ENCODE measurements around the gene TMEM131L. TPM values are rescaled to one million over a fixed set of nuclear protein-coding genes. Genes with fewer than 3 reads are reported as not detected.

The TMEM131L gene
- total RNA-seq, 1 experiment from 2014 or later: 61.3 TPM

DNA sequence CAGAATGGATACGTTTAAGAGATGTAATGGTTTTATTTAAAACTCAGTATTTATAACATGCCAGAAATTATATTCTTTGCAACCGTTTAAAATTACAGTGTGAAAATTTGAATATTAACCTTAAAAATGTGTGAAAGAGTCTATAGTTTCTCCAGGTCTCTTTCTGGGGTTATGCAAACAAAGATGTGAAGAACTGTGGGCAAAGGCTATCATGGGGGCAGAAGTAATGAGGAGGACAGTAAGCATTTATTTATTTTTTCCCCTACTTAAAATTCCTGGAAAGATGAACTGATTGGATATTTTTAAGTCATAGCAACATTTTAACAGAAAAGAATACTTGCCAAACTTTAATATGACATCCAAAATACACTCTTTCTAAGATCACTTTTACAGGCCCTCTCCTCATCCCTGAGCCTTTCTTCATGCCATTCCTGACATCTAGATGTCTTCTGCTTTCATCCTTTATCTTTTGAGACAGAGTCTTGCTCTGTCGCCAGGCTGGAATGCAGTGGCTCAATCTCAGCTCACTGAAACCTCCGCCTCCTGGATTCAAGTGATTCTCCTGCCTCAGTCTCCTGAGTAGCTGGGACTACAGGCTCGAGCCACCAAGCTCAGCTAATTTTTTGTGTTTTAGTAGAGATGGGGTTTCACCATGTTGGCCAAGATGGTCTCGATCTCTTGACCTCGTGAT, 46.1 kb downstream of the TMEM131L start:
- H3K36me3 ChIP-seq: peaks cover 18% of the 10 kb centered on the region
- H3K27me3 ChIP-seq: no peaks in the 10 kb centered on the region
- no peaks in the 10 kb centered on the region for H3K9me3 ChIP-seq (replicated peaks)
- H3K4me3 ChIP-seq: no peak overlapping the region
- no peak for DNase-seq
- H3K27ac ChIP-seq: peak overlapping the region; percentile 93
- peaks cover 41% of the 10 kb centered on the region for H3K4me1 ChIP-seq

DNA sequence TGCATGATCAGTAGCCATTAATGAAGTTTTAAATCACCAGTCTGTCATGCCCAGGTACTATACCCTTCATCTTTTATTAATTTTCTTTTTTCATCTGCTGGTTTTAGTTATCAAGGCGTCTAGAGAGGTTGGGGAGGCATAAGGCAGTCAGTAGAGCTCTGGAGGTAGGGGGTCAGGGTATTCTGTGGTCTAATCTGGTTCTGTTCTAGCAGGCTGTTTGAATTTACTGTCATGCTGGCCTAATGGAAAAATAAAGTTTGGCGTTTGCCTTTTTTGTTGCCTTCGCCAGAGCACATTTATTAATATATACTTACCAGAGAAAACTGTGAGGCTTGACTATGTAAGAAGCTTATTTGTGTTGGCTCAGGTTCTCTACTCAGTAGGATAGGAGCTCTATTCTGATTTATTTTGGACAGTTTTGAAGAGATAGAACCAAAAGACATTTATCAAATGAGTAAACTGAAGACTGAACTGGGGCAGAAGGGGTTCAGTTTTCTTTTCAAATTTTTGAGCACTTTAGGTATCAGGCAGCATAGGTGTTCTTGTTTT, 46.9 kb downstream of the TMEM131L start:
- Histone ChIP-seq H3K4me1 (peaks cover 42% of the 10 kb centered on the region), H3K27ac (peak overlapping the region; percentile 93)

DNA sequence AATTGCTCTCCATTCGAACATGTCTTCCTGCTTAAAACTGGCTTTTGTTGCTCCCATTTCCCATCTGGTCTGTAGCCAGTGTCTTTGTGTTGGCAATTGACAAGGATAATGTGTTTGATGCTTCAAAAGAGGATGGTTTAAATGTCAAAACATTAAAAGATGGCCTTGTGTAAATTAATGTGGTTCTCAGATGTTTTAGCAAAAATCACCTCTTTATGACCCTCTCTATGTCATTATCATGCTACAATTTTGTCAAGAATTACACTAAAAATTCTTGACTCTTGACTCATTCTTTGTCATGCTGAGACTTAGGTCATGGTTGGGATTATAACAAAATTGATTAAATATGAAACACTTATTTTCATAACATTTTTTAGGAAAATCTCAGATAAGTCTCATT, 47.4 kb downstream of the TMEM131L start:
- Histone ChIP-seq H3K9me3 (replicated peaks) (no peaks in the 10 kb centered on the region), H3K27ac (peak overlapping the region; percentile 93)

More for the DNA sequence above, 46.9 kb downstream of the TMEM131L start:
- peaks cover 12% of the 10 kb centered on the region for H3K36me3 ChIP-seq
- no peaks in the 10 kb centered on the region for H3K9me3 ChIP-seq (replicated peaks)
- no peak for DNase-seq
- H3K27me3 ChIP-seq: no peaks in the 10 kb centered on the region
- H3K4me3 ChIP-seq: no peak overlapping the region

DNA sequence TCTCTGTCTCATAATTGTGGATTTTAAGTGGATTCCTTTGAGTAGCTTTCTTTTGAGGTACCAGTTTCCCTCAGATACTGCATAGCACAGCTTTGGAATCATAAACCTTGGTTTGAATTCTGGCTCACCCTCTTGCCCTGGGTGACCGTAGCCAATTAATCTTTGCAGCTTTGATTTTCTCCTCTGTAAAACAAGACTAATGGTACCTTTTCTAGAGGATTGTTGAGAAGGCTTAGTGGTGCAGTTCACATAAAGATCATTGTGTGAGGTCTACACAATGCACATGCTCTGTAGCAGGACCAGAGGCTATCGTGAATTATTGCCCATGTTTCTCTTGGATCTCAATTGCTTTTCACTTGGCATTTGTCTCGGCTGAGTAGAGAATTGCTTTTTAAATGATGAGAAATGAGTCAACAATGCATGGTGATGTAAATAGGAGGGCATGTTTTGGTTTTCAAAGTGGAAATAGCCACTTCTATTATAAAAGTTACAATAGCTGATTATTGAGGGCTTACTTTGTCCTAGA, 47.9 kb downstream of the TMEM131L start:
- Histone ChIP-seq H3K27ac (peak overlapping the region; percentile 93), H3K9me3 (replicated peaks) (no peaks in the 10 kb centered on the region), H3K4me1 (peaks cover 52% of the 10 kb centered on the region), H3K27me3 (no peaks in the 10 kb centered on the region), H3K4me3 (no peak overlapping the region), H3K36me3 (peaks cover 7% of the 10 kb centered on the region; the same call in 1 of the 2 replicates)
- peak; percentile 67 to 84 for DNase-seq

More for the DNA sequence above, 47.4 kb downstream of the TMEM131L start:
- Histone ChIP-seq H3K4me3 (no peak overlapping the region), H3K4me1 (peaks cover 48% of the 10 kb centered on the region), H3K36me3 (peaks cover 11% of the 10 kb centered on the region), H3K27me3 (no peaks in the 10 kb centered on the region)
- DNase-seq: no peak

DNA sequence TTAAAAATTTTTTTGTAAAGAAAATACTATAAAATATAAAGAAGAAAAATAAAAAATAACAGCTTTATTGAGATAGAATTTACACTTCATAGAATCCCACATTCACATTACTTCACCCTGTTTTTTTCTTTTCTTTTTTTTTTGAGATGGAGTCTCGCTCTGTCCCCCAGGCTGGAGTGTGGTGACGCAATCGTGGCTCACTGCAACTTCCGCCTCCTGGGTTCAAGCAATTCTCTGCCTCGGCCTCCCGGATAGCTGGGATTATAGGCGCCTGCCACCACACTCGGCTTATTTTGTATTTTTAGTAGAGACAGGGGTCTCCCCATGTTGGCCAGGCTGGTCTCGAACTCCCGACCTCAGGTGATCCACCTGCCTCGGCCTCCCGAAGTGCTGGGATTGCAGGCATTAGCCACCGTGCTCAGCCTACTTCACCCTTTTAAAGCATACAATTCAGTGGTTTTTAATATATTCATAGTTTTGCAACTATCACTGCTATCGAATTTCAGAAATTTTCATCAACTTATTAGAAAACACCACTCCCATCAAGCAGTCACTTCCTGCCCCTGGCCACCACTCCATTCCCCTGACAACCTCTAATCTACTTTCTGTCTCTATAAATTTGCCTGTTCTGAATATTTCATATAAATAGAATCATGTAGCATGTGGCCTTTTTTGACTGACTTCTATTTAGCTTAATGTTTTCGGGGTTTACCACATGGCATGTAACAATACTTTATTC, 48.7 kb downstream of the TMEM131L start:
- Histone ChIP-seq H3K4me3 (no peak overlapping the region), H3K4me1 (peaks cover 55% of the 10 kb centered on the region), H3K27ac (peak overlapping the region; percentile 93), H3K27me3 (no peaks in the 10 kb centered on the region), H3K9me3 (replicated peaks) (no peaks in the 10 kb centered on the region), H3K36me3 (peaks cover 7% of the 10 kb centered on the region; the same call in 1 of the 2 replicates)
- no peak for DNase-seq

DNA sequence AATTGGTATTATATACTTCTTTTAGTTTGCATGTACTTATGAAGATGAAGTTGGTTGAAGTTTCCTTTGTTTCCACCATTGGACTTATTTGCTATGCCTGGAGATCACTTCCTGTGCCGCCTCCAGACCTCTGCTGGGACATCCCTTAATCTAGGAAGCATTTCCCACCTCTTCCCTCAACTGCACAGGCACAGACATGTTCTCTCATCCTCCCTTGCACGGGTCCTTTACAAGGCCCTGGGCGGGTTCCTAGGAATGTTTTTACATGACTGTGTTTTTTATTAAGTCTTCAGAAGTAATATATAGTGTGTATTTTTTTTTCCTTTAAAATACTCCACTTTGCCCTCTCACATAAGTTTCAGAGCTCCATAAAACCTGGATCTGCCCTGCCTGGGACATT, 51.0 kb downstream of the TMEM131L start:
- H3K27me3 ChIP-seq: no peaks in the 10 kb centered on the region
- no peak overlapping the region for H3K4me3 ChIP-seq
- no peak for DNase-seq
- peaks cover 63% of the 10 kb centered on the region for H3K4me1 ChIP-seq
- no peak overlapping the region for H3K27ac ChIP-seq
- H3K36me3 ChIP-seq: 0 out of 2 replicates have a peak, but pooled peaks cover 2% of the 10 kb centered on the region
- H3K9me3 ChIP-seq (replicated peaks): no peaks in the 10 kb centered on the region

DNA sequence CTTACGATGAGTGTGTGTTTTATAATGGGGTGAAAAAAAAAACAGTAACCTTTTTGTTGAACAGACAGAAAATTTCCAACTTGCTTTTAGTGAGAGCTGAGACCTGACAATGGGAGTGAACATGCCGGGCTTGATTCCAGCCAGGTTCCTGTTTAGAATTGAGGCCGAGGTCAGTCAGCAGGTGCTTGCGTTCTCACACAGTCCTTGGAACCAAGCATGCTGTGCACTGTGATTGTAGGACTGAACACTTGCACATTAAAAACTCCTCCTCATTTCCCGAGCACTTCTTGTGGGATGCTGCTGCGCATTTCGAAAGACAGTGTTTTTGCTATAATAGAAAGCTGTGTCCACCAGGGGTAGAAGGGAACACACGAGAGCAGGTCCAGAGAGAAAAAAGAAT, 51.8 kb downstream of the TMEM131L start:
- DNase-seq: no peak
- Histone ChIP-seq H3K27ac (no peak overlapping the region), H3K4me1 (peaks cover 63% of the 10 kb centered on the region), H3K9me3 (replicated peaks) (no peaks in the 10 kb centered on the region), H3K4me3 (no peak overlapping the region), H3K36me3 (0 out of 2 replicates have a peak, but pooled peaks cover 2% of the 10 kb centered on the region), H3K27me3 (no peaks in the 10 kb centered on the region)

DNA sequence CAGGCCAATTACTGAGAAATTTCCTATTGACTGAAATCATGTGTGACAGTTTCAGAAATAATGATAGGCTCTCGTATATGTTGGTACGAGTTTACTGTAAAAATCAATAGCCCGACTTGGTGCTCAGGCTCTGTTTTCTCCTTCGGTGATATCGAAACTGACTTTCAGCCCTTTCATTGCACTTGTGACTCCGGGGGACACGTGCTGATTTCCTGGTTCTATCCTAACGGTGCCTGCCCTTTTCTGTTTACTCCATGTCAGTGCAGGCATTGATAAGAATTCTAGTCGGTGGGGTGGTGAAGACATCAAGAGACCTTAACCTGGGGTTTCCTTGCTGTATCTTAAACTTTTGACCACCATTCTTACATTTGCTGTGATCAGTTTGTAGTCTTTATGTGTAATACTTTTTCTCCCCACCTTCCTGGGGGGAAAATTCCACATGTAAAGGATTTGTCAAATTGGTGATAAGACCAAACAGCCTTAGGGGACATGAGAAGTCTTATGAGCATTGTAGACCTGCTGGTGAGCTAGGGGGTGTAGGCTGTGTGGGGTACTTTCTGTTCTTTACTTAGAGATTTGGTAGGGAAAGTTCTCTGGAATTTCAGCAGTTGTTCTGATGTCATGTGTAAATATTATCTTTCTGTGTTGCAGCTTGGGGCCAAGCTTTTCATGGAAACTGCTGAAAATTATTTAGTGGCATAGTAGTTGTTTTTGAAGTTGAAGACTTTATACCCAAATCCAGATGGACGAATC, 52.7 kb downstream of the TMEM131L start:
- Histone ChIP-seq H3K4me3 (no peak overlapping the region), H3K36me3 (0 out of 2 replicates have a peak, but pooled peaks cover 2% of the 10 kb centered on the region), H3K4me1 (peaks cover 63% of the 10 kb centered on the region), H3K9me3 (replicated peaks) (no peaks in the 10 kb centered on the region), H3K27ac (peak overlapping the region; percentile 91), H3K27me3 (no peaks in the 10 kb centered on the region)
- DNase-seq: no peak

DNA sequence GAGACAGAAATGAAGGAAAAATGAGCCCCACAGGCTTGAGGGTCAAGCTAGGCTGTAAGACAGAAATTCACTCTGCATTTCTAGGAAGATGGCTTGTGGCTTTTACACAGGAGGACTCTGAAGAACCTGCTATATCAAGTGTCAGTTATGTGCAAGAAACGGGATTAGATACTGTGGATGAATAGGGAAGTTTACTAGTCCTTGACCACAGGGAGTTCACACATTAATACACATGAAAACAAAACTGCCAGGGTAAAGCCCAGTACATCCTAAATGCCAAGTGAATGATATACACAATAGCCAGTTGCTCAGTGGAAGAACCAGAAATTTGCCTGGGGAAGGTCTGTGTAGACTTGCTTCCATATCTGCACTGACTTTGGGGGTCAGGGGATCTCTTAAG, 53.5 kb downstream of the TMEM131L start:
- Histone ChIP-seq H3K4me3 (no peak overlapping the region), H3K9me3 (replicated peaks) (no peaks in the 10 kb centered on the region), H3K4me1 (peaks cover 68% of the 10 kb centered on the region), H3K27me3 (no peaks in the 10 kb centered on the region), H3K27ac (peak overlapping the region; percentile 91), H3K36me3 (0 out of 2 replicates have a peak, but pooled peaks cover 2% of the 10 kb centered on the region)
- peak; percentile 41 to 83 for DNase-seq

DNA sequence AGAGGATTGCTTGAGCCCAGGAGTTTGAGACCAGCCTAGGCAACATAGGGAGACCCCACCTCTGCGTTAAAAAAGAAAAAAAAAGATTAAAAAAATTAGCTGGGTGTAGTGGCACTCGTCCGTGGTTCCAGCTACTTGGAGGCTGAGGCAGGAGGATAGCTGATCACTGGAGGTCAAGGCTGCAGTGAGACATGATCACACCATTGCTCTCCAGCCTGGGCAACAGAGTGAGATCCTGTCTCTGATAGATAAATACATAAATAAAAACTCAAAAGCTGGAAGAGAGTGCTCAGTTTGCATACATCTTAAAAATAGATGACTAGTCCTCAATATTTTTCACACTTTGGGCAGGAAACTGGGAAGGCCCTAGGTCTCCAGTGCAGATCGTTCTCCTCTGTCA, 54.1 kb downstream of the TMEM131L start:
- Histone ChIP-seq H3K4me1 (peaks cover 68% of the 10 kb centered on the region), H3K4me3 (no peak overlapping the region), H3K36me3 (0 out of 2 replicates have a peak, but pooled peaks cover 2% of the 10 kb centered on the region), H3K27me3 (no peaks in the 10 kb centered on the region), H3K9me3 (replicated peaks) (no peaks in the 10 kb centered on the region), H3K27ac (peak overlapping the region; percentile 91)
- DNase-seq: no peak

DNA sequence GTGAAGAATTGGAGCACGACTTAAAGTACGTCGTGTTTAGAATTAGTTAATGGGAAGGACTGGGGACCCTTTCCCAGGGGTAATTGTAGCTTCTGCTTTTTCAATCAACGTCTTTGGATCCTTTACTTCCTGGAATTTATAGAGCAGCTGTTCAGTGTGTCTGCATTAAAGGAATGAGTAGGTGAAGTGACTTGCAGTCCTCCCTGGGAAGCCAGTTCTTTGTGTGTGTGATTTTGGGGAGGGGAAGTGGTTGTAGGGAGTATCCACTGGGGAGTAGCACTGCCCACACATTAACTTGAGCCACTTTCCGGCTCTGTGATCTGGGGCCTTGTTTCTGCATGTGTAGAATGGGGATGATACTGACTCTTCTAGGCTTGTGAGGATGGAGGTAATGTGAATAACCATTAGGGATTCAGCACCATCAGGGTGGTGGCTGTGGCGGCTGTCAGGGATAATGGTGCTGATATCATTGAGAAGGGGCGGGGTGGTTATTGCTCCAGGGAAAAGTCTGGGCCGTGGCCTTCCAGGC, 54.7 kb downstream of the TMEM131L start:
- peak; percentile 85 to 92 for DNase-seq
- 0 out of 2 replicates have a peak, but pooled peaks cover 2% of the 10 kb centered on the region for H3K36me3 ChIP-seq
- no peaks in the 10 kb centered on the region for H3K9me3 ChIP-seq (replicated peaks)
- H3K27ac ChIP-seq: peak overlapping the region; percentile 91
- no peaks in the 10 kb centered on the region for H3K27me3 ChIP-seq
- peaks cover 65% of the 10 kb centered on the region for H3K4me1 ChIP-seq
- H3K4me3 ChIP-seq: no peak overlapping the region

DNA sequence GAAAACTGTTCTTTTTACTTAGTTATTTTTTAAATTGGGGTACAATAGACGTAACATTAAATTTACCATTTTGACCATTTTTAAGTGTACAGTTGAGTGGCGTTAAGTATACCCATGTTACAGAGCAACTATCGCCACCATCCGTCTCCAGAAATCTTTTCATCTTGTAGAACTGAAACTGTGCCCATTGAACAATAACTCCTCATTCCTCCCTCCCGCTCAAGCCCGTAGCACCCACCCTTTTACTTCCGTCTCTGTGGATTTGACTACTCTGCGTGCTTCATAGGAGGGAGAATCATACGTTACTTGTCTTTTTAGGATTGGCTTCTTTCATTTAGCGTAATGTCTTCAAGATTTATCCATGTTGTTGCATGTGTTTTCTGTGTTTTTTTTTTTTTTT, 55.3 kb downstream of the TMEM131L start:
- peak overlapping the region; percentile 15; the same call in 1 of the 2 replicates for H3K4me3 ChIP-seq
- DNase-seq: no peak
- peak overlapping the region; percentile 91 for H3K27ac ChIP-seq
- H3K27me3 ChIP-seq: no peaks in the 10 kb centered on the region
- 0 out of 2 replicates have a peak, but pooled peaks cover 1% of the 10 kb centered on the region for H3K36me3 ChIP-seq
- no peaks in the 10 kb centered on the region for H3K9me3 ChIP-seq (replicated peaks)
- H3K4me1 ChIP-seq: peaks cover 65% of the 10 kb centered on the region

DNA sequence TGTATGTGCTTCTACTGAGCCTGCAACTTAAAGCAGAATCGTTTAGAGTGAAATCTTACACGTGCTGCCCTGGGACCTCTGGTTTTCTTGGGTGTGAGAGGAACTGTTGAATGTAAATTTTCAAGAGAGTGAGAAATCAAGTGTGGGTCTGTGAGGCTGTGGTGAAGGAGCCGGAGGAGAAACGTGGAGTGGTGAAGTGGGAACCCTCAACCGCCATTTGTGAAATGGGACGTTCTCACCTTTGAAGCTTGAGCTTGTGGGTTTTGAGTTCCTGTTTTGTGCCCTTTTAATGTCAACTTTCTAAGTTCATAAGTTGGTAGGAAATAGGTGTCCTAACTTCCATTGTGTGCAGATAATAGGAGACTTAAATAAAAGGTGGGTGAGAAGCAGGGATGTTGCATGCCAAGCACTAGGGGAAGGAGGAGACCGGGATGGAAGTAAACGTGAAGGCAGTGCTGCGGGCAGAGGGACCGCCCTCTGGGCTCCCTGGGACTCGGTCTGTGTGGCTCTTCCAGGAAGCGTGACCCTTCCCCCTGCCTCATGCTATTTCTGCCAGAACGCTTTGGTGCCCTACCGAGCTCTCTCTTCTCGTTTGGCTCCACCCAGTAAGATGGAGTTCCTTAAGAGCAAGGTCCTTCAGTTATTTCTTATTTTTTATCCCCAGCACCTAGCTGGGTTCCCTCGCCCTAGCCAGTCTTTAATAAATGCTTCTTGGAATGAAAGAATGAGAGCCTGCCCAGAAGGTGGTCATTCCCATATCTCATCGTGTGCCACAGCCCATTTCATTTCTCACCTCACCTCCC, 56.0 kb downstream of the TMEM131L start:
- H3K27me3 ChIP-seq: no peaks in the 10 kb centered on the region
- no peaks in the 10 kb centered on the region for H3K36me3 ChIP-seq
- H3K4me1 ChIP-seq: peaks cover 65% of the 10 kb centered on the region
- H3K4me3 ChIP-seq: no peak overlapping the region; the same call in 1 of the 2 replicates
- no peak for DNase-seq
- H3K9me3 ChIP-seq (replicated peaks): no peaks in the 10 kb centered on the region
- peak overlapping the region; percentile 91 for H3K27ac ChIP-seq

Measured in SJCRH30 (cell line).